Esophagus squamous epithelium (tissue), 5 donors: ENCODE results near the gene MYRFL. TPM values are rescaled to one million over a fixed set of nuclear protein-coding genes. Genes with fewer than 3 reads are reported as not detected.

Source experiments
- DNase-seq: peaks from one replicate; lab custom pipeline; 2025; lab: John Stamatoyannopoulos, UW
- H3K27ac ChIP-seq, 4 donors: fragments of 200-600 bp; sonication (generic); one replicate each; pipeline ENCODE4 v1.5.1; 2016 to 2019; ENCODE audit warnings: mild to moderate bottlenecking in 1 of 4
- H3K27me3 ChIP-seq, 4 donors: fragments of 200-600 bp; sonication (generic); 1 replicate in 3 of 4; 2 replicates in 1 of 4; pipeline versions ENCODE4 v1.5.1 to v1.6.0; 2017 to 2021; ENCODE audit warnings: antibody characterized with exemption in 1 of 4
- H3K36me3 ChIP-seq, 3 donors: fragments of 200-600 bp; sonication (generic); one replicate each; pipeline ENCODE4 v1.5.1; 2016 to 2019
- H3K4me1 ChIP-seq, 3 donors: fragments of 200-600 bp; sonication (generic); one replicate each; pipeline ENCODE4 v1.5.1; 2017 to 2019
- H3K4me3 ChIP-seq, 4 donors: fragments of 200-600 bp; sonication (generic); 1 replicate in 3 of 4; 2 replicates in 1 of 4; pipeline ENCODE4 v1.5.1; 2016 to 2019; ENCODE audit warnings: mild to moderate bottlenecking in 2 of 4, moderate library complexity in 1 of 4
- H3K9me3 ChIP-seq, 3 donors: fragments of 200-600 bp; sonication (generic); one replicate each; pipeline ENCODE4 v1.5.1; 2016 to 2019
- CTCF ChIP-seq, 6 experiments: fragments of 450-650 bp in 4 of 6; fragments of 200-600 bp in 2 of 6; sonication (generic) in 2 of 6; IDR thresholded peaks; one replicate each; pipeline ENCODE4 v1.5.1; 2016 to 2019; ENCODE audit warnings: antibody characterized with exemption in 6 of 6, mild to moderate bottlenecking in 4 of 6, moderate library complexity in 4 of 6
- POLR2A ChIP-seq, 4 donors: fragments of 450-650 bp; IDR thresholded peaks; one replicate each; pipeline ENCODE4 v1.6.1; 2017; ENCODE audit warnings: antibody characterized with exemption in 4 of 4, mild to moderate bottlenecking in 4 of 4, moderate library complexity in 3 of 4
- WGBS, 2 donors: methylation state at CpG; one replicate each; pipeline ENCODE4 v1.1.5; 2018; 5-methylcytosine and 5-hydroxymethylcytosine counted together
- intact Hi-C: fragments of 100-400 bp; cut with DNase I; formaldehyde crosslinking; loops from one replicate; pipeline ENCODE4 v1.15.0; 2022
- total RNA-seq, 4 donors: library from RNA; depleted of rRNA; stranded (reverse); fragments of >200 nt; gene quantifications; one replicate each; pipeline ENCODE4 v1.1.0, GENCODE V29; 2016
- donor health status: DM: yes; HTN: yes; CAD: no.

Gene MYRFL
- total RNA-seq, 4 donors from 2014 or later, result not detected

- intact Hi-C loops, result no loop called here
Observed at GRCh38 chr12:69810870-69811498, 14.0 kb upstream of the MYRFL start.

GRCh38 chr12:69816082-69816481, 8.9 kb upstream of the MYRFL start:
- Histone ChIP-seq H3K36me3 (peaks cover 0 to 8% (median 0%) of the 10 kb centered on the region in 3 donors), H3K27me3 (no peaks in the 10 kb centered on the region), H3K27ac (no peak overlapping the region), H3K4me3 (no peak overlapping the region), H3K4me1 (no peaks in the 10 kb centered on the region), H3K9me3 (no peaks in the 10 kb centered on the region)
- no peak for TF ChIP-seq CTCF (IDR thresholded peaks at IDR 0.05)
- no peak for TF ChIP-seq POLR2A (IDR thresholded peaks at IDR 0.05)
- no peak for DNase-seq
- 92 to 95% methylated on average over 3 of the region's 3 CpGs for WGBS, 2 donors
- intact Hi-C loops, result no loop called here

More at GRCh38 chr12:69810870-69811498, 14.0 kb upstream of the MYRFL start:
- no peaks in the 10 kb centered on the region for H3K4me1 ChIP-seq
- H3K4me3 ChIP-seq, result no peak overlapping the region
- no peak for DNase-seq
- no peaks in the 10 kb centered on the region for H3K27me3 ChIP-seq
- WGBS, 2 donors, result 69 to 73% methylated on average over 4 of the region's 4 CpGs
- TF ChIP-seq POLR2A (IDR thresholded peaks at IDR 0.05), result no peak
- no peak for TF ChIP-seq CTCF (IDR thresholded peaks at IDR 0.05)
- no peak overlapping the region for H3K27ac ChIP-seq
- peaks cover 0 to 11% (median 11%) of the 10 kb centered on the region in 3 donors for H3K9me3 ChIP-seq
- H3K36me3 ChIP-seq, result peaks cover 0 to 25% (median 0%) of the 10 kb centered on the region in 3 donors

- intact Hi-C loops, result no loop called here
- TF ChIP-seq CTCF (IDR thresholded peaks at IDR 0.05) (no peak), POLR2A (IDR thresholded peaks at IDR 0.05) (no peak)
- H3K27ac ChIP-seq, result no peak overlapping the region
Observed at GRCh38 chr12:69821032-69821455, 4.0 kb upstream of the MYRFL start.

GRCh38 chr12:69821456-69822159, 3.4 kb upstream of the MYRFL start:
- DNase-seq, result no peak
- H3K27ac ChIP-seq, result no peak overlapping the region
- H3K36me3 ChIP-seq, result no peaks in the 10 kb centered on the region
- no peak for TF ChIP-seq POLR2A (IDR thresholded peaks at IDR 0.05)
- TF ChIP-seq CTCF (IDR thresholded peaks at IDR 0.05), result no peak
- no peak overlapping the region for H3K4me3 ChIP-seq
- H3K9me3 ChIP-seq, result no peaks in the 10 kb centered on the region
- no peaks in the 10 kb centered on the region for H3K4me1 ChIP-seq
- intact Hi-C loops, result no loop called here
- WGBS, 2 donors, result 32 to 34% methylated on average over 8 of the region's 8 CpGs
- H3K27me3 ChIP-seq, result no peaks in the 10 kb centered on the region

More at GRCh38 chr12:69821032-69821455, 4.0 kb upstream of the MYRFL start:
- Histone ChIP-seq H3K4me3 (no peak overlapping the region), H3K9me3 (no peaks in the 10 kb centered on the region), H3K27me3 (no peaks in the 10 kb centered on the region), H3K4me1 (no peaks in the 10 kb centered on the region), H3K36me3 (no peaks in the 10 kb centered on the region)
- no peak for DNase-seq
- 64 to 66% methylated on average over 6 of the region's 6 CpGs for WGBS, 2 donors

GRCh38 chr12:69822201-69822860, 2.7 kb upstream of the MYRFL start:
- TF ChIP-seq CTCF (IDR thresholded peaks at IDR 0.05) (no peak), POLR2A (IDR thresholded peaks at IDR 0.05) (no peak)
- H3K4me3 ChIP-seq, result no peak overlapping the region
- WGBS, 2 donors, result 51 to 89% methylated on average over 3 of the region's 3 CpGs
- H3K27me3 ChIP-seq, result no peaks in the 10 kb centered on the region
- intact Hi-C loops, result no loop called here
- H3K27ac ChIP-seq, result no peak overlapping the region
- no peaks in the 10 kb centered on the region for H3K36me3 ChIP-seq
- H3K9me3 ChIP-seq, result no peaks in the 10 kb centered on the region
- H3K4me1 ChIP-seq, result no peaks in the 10 kb centered on the region
- no peak for DNase-seq
